Body of pancreas (tissue), 4 donors: ENCODE results near the gene TMEM178B. TPM values are rescaled to one million over a fixed set of nuclear protein-coding genes. Genes with fewer than 3 reads are reported as not detected.

Source experiments
- ATAC-seq: fragments of 150-250 bp; one replicate; pipeline ENCODE4 v1.9.1; 2016
- DNase-seq, 4 donors: peaks; one replicate each; pipeline ENCODE4 v3.0.0-alpha.2; 2019
- H3K27ac ChIP-seq, 4 donors: fragments of 200-600 bp; sonication (generic); 1 replicate in 3 of 4; 2 replicates in 1 of 4; pipeline versions ENCODE4 v1.5.1 to v1.6.1; 2016 to 2019; ENCODE audit warnings: mild to moderate bottlenecking in 1 of 4, mixed read lengths in 1 of 4, moderate library complexity in 1 of 4
- H3K27me3 ChIP-seq, 2 donors: fragments of 200-600 bp; sonication (generic); one replicate each; pipeline ENCODE4 v1.6.0; 2016; ENCODE audit warnings: mild to moderate bottlenecking in 1 of 2
- H3K36me3 ChIP-seq, 2 donors: fragments of 200-600 bp; sonication (generic); replicated peaks in 1 of 2; 2 replicates each; pipeline ENCODE4 v1.5.1; 2016; ENCODE audit warnings: low read depth in 2 of 2; ENCODE audit not compliant: insufficient read depth in 1 of 2
- H3K4me1 ChIP-seq: fragments of 200-600 bp; sonication (generic); one replicate; pipeline ENCODE4 v1.6.0; 2016
- H3K4me3 ChIP-seq, 2 donors: fragments of 200-600 bp; sonication (generic); 1 replicate in 1 of 2; 2 replicates in 1 of 2; pipeline ENCODE4 v1.5.1; 2016 to 2019
- H3K9me3 ChIP-seq, 3 donors: fragments of 200-600 bp; sonication (generic); 1 replicate in 2 of 3; 2 replicates in 1 of 3; pipeline ENCODE4 v1.5.1; 2016
- CTCF ChIP-seq, 7 experiments: fragments of 450-650 bp in 4 of 7; fragments of 200-600 bp in 3 of 7; sonication (generic) in 3 of 7; IDR thresholded peaks; one replicate each; pipeline ENCODE4 v1.5.1; 2016 to 2019; ENCODE audit warnings: antibody characterized with exemption in 7 of 7
- POLR2A ChIP-seq, 3 donors: fragments of 450-650 bp; IDR thresholded peaks; one replicate each; pipeline ENCODE4 v1.6.1; 2016; ENCODE audit warnings: antibody characterized with exemption in 3 of 3, mild to moderate bottlenecking in 2 of 3
- WGBS, 2 donors: methylation state at CpG; one replicate each; pipeline ENCODE4 v1.1.5; 2017; 5-methylcytosine and 5-hydroxymethylcytosine counted together
- intact Hi-C: fragments of 100-400 bp; cut with DNase I; formaldehyde crosslinking; loops from one replicate; pipeline ENCODE4 v1.15.1; 2023
- total RNA-seq, 2 donors: library from RNA; depleted of rRNA; stranded (reverse); fragments of >200 nt; gene quantifications; one replicate each; pipeline ENCODE4 v1.1.0, GENCODE V29; 2016

The TMEM178B gene
- total RNA-seq, 2 donors from 2014 or later = 1.0 to 11.9 TPM

- TF ChIP-seq CTCF (IDR thresholded peaks at IDR 0.05) = no peak
- TF ChIP-seq POLR2A (IDR thresholded peaks at IDR 0.05) = no peak
- DNase-seq = no peak
- Histone ChIP-seq H3K4me1 (no peaks in the 10 kb centered on the region), H3K27me3 (no peaks in the 10 kb centered on the region), H3K36me3 (no peaks in the 10 kb centered on the region), H3K9me3 (no peaks in the 10 kb centered on the region), H3K27ac (no peak overlapping the region), H3K4me3 (no peak overlapping the region)
- WGBS, 2 donors = 76 to 79% methylated on average over 6 of the region's 6 CpGs
- intact Hi-C loops = no loop called here
- no peak for ATAC-seq
Observed at GRCh38 chr7:141246426-141246825, 172.6 kb downstream of the TMEM178B start.

GRCh38 chr7:141251180-141251579 is 177.3 kb downstream of the TMEM178B start:
- intact Hi-C loops = no loop called here
- no peak overlapping the region for H3K27ac ChIP-seq
- H3K4me1 ChIP-seq = no peaks in the 10 kb centered on the region
- no peak overlapping the region for H3K4me3 ChIP-seq
- TF ChIP-seq CTCF (IDR thresholded peaks at IDR 0.05) (no peak), POLR2A (IDR thresholded peaks at IDR 0.05) (no peak)
- no peaks in the 10 kb centered on the region for H3K27me3 ChIP-seq
- ATAC-seq (no peak), DNase-seq (peak; percentile 14 to 34 (median 26))
- whole genome bisulfite sequencing, 2 donors = 30 to 36% methylated on average over 1 of the region's 1 CpG
- no peaks in the 10 kb centered on the region for H3K36me3 ChIP-seq
- no peaks in the 10 kb centered on the region for H3K9me3 ChIP-seq

GRCh38 chr7:141251957-141252356 is 178.1 kb downstream of the TMEM178B start:
- no peak for ATAC-seq
- Histone ChIP-seq H3K4me3 (no peak overlapping the region), H3K27me3 (no peaks in the 10 kb centered on the region), H3K36me3 (no peaks in the 10 kb centered on the region), H3K4me1 (no peaks in the 10 kb centered on the region), H3K27ac (no peak overlapping the region), H3K9me3 (no peaks in the 10 kb centered on the region)
- 55 to 63% methylated on average over 2 of the region's 2 CpGs for WGBS, 2 donors
- no peak for TF ChIP-seq POLR2A (IDR thresholded peaks at IDR 0.05)
- TF ChIP-seq CTCF (IDR thresholded peaks at IDR 0.05) = no peak
- intact Hi-C loops = no loop called here
- DNase-seq = no peak

DNA sequence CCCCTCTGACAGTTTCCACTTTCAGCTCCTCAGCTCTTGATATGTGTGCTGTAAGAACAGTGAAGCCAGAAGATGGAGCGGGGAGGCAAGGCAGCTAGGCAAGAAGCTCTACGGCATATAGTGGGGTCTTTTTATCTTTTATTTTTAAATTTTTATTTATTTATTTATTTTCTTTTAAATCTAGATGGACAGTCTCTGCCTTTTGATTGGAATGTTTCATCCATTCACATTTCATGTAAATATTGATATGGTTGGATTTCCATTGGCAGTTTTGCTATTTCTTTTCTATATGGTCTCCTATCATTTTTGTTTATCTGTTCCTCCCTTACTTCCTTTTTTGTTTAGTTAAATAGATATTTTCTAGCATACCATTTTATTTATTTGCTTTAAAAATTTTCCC is 183.7 kb downstream of the TMEM178B start:
- H3K4me3 ChIP-seq = no peak overlapping the region
- no peak for DNase-seq
- intact Hi-C loops = no loop called here
- no peak for TF ChIP-seq POLR2A (IDR thresholded peaks at IDR 0.05)
- ATAC-seq = no peak
- 66 to 70% methylated on average over 2 of the region's 2 CpGs for WGBS, 2 donors
- no peaks in the 10 kb centered on the region for H3K4me1 ChIP-seq
- no peak overlapping the region for H3K27ac ChIP-seq
- no peaks in the 10 kb centered on the region for H3K27me3 ChIP-seq
- H3K9me3 ChIP-seq = no peaks in the 10 kb centered on the region
- no peaks in the 10 kb centered on the region for H3K36me3 ChIP-seq

GRCh38 chr7:141258559-141258958 is 184.7 kb downstream of the TMEM178B start:
- Histone ChIP-seq H3K27ac (no peak overlapping the region), H3K9me3 (no peaks in the 10 kb centered on the region), H3K4me1 (no peaks in the 10 kb centered on the region), H3K27me3 (no peaks in the 10 kb centered on the region), H3K36me3 (no peaks in the 10 kb centered on the region), H3K4me3 (no peak overlapping the region)
- TF ChIP-seq POLR2A (IDR thresholded peaks at IDR 0.05) (no peak), CTCF (IDR thresholded peaks at IDR 0.05) (no peak)
- ATAC-seq = no peak
- WGBS, 2 donors = 65 to 68% methylated on average over 5 of the region's 5 CpGs
- intact Hi-C loops = no loop called here
- no peak for DNase-seq
